ENCODE measurements around the gene AGK. TPM values are rescaled to one million over a fixed set of nuclear protein-coding genes. Genes with fewer than 3 reads are reported as not detected.
"Not testable (repeated sequence)": the region's sequence is repeated elsewhere in the genome, so short reads cannot be mapped to it uniquely, and the experiment has no call there.

The AGK gene
- total RNA-seq, 1 experiment from 2014 or later, result 42.2 TPM

GRCh38 chr7:141557360-141557759 lies 6.2 kb downstream of the AGK start:
- DNase-seq (ENCODE audit: low read depth), result no peak

- DNase-seq (ENCODE audit: low read depth), result peak; percentile 77
These were observed 6.8 kb downstream of the AGK start for GRCh38 chr7:141557831-141558531.

DNA sequence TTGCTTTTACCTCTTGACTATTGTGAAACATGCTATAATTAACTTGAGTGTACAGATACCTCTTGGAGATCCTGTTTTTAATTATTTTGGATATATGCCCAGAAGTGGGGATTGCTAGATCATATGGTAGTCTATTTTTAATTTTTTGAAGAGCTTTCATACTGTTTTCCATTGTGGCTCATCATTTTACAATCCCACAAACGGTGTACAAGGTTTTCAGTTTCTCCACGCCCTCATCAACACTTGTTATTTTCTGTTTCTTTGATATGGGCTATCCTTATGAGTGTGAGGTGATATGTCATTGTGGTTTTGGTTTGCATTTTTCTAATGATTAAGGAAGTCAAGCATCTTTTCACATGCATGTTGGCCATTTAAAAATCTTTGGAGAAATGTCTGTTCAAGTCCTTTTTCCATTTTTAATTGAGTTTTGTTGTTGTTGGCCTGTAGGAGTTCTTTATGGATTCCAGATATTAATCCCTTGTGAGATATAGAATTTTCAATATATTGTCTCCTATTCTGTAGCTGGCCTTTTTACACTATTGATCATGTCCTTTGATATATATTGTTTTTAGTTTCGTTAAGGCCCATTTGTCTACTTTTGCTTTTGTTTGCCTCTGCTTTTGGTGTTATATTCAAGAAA lies 7.5 kb downstream of the AGK start:
- DNase-seq (ENCODE audit: low read depth), result peak; percentile 83

- DNase-seq (ENCODE audit: low read depth), result no peak
These were observed 8.8 kb downstream of the AGK start for GRCh38 chr7:141559961-141560360.

GRCh38 chr7:141562036-141562435 lies 10.8 kb downstream of the AGK start:
- no peak for DNase-seq (ENCODE audit: low read depth)

DNA sequence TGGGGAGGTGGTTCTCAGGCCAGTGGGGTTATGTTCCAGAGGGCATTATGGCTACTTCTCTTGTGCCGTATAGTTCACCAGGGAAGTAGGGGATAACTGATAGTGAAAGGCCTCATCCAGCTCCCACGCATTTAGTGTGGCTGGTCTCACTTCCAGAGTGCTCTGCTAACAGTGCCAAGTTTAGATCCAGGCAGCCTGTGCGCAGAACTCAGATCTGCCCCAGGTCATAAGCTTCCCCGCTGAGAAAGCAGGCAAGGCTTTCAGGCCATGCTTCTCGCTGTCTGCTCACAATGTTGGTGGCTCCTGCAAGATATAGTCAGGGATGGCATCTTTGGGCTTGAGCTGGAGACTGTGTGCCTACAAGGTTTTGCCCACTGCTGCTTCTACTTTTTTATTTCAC lies 11.3 kb downstream of the AGK start:
- no peak for DNase-seq (ENCODE audit: low read depth)

GRCh38 chr7:141562972-141563371 lies 11.8 kb downstream of the AGK start:
- no peak for DNase-seq (ENCODE audit: low read depth)

GRCh38 chr7:141563956-141564623 lies 12.9 kb downstream of the AGK start:
- no peak for DNase-seq (ENCODE audit: low read depth)

DNA sequence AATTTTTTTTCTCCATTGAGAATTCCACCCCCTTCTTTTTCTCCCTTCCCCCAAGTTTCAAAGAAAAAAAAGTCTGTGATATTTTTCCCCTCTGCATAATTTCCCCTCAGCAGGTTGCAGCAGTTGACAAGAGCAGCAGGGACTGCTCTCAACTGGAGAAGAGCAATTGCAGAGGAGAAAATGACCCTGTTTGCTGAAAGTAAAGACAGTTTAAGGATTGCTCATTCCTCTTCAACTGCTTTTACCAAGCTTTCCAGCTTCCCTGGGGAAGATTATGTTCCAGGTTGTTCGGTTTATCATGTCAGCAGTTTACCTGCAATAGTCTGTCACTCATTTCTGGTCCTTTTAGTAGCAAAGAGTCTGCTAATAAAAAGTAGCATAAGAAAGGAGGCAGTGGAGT lies 16.2 kb downstream of the AGK start:
- DNase-seq (ENCODE audit: low read depth), result no peak

GRCh38 chr7:141568227-141568626 lies 17.0 kb downstream of the AGK start:
- no peak for DNase-seq (ENCODE audit: low read depth)

DNA sequence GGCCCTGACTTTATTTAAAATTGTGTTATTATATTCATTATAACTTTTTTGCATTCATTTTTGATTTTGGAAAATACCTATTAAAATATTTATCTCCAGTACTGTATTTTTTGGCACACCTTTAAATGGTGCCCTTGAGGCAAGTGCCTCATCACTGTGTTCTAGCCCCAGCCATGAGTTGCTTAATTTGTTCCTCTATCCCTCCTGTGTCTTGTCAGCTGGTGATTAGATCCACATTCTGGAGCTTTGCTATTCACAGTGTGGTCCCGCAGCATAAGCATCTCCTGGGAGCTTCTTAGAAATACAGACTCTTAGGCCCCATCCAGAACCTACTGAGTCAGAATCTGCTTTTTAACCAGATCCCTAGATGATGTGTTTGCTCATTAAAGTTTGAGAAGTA lies 19.8 kb downstream of the AGK start:
- no peak for DNase-seq (ENCODE audit: low read depth)

DNA sequence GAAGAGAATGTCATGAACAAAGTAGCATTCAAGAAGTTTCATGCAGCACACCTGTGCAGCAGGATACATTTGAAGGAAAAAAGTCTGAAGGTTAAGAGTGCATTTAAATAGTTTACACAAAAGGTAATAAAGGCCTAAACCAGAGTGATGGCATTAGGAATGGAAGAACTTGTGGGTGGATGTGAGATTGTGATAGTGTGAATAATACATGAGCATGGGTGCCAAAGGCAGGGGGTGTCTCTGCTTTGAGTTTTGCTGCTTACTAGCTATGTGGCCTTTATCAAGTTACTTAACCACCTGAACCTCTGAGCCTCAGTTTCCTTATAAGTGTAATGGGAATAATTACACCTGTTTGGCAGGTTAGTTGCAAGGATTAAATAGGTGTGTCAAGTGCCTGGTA lies 21.0 kb downstream of the AGK start:
- no peak for DNase-seq (ENCODE audit: low read depth)

GRCh38 chr7:141573511-141573910 lies 22.3 kb downstream of the AGK start:
- DNase-seq (ENCODE audit: low read depth), result no peak

DNA sequence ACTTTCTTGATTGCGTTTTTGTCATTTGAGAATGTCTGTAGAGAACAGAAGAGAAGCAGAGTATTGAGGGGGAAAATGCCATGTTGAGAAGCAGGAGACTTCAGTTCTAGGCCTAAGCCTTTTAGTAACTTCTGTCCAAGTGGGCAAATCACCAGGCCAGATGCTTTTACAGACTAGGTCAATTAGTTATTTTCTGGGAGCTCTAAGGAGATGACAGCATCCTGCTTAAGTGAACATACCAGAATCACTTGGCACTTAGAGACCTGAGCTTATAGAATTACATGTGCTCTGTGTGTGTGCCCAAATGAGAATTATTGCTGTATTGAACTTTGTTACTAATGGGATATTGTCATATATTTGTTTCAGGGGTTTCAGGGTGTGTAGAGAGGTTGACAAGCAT lies 24.0 kb downstream of the AGK start:
- DNase-seq (ENCODE audit: low read depth), result no peak

- DNase-seq (ENCODE audit: low read depth), result no peak
These were observed 24.6 kb downstream of the AGK start for GRCh38 chr7:141575654-141576448.

DNA sequence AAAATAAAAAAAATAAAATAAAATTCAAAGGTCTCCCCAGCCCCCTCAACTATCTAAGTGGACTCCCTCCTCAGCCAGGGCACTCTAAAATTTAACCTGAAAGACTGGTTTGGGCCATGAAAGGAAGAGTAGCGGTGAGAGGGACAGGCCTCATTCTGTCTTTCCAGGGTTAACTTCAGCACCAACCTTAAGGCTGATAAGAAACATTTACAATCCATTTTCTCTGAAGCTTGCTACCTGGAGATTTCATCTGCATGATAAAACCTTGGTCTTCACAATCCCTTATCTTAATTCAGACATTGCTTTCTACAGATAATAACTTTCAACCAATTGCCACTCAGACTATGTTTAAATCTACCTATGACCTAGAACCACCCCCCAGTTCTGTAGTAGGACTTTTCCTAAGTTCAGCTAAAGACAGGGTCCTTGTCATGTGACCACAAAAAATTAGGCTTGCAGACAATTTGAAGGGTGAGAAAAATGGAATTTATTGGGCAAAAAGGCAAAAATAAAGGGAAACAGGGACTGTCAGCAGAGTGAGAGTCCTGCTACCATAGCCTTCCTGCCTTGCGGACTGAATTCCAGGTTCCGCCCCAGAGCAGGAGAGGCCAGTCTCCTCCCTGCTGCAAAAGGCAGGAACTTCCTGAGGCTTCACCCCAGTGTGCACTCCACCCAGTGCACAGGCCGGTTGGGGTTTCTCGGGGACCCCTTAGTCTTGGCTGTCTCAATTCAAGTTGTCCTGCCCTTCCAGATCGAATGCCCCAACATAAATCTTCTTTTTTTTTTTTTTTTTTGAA lies 26.0 kb downstream of the AGK start:
- DNase-seq (ENCODE audit: low read depth), result no peak

DNA sequence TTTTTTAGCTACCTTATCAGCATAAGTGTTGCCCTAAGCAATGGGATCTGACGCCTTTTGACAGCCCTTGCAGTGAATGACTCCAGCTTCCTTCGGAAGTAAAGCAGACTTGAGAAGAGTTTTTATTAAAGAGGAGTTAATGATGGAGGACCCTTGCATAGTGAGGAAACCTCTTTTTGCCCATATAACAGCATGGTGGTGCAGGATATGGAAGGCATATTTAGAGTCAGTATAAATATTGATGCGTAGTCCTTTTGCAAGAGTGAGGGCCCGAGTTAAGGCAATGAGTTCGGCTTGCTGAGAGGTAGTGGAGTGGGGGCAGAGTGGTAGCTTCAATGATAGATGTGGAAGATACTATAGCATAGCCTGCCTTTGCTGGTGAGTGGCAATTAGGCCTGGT lies 28.7 kb downstream of the AGK start:
- DNase-seq (ENCODE audit: low read depth), result not testable (repeated sequence)

DNA sequence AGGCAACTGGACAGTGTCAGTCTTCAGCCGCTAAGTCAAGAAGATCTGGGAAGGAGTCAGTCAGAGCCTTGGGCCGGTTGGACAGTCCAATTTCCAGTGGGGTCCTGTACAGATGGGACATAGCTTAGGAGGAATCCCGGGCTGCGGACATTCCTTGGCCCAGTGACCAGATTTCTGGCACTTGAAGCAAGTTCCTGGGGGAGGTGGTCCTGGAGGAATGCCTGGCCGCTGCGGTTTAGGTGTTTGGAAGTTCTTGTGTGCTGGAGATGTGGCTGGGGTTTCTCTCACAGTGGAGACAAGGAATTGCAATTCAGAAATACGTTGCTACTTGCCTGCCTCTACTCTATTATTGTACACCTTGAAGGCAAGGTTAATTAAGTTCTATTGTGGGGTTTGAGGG lies 30.9 kb downstream of the AGK start:
- DNase-seq (ENCODE audit: low read depth), result not testable (repeated sequence)

GRCh38 chr7:141584935-141585334 lies 33.7 kb downstream of the AGK start:
- no peak for DNase-seq (ENCODE audit: low read depth)

DNA sequence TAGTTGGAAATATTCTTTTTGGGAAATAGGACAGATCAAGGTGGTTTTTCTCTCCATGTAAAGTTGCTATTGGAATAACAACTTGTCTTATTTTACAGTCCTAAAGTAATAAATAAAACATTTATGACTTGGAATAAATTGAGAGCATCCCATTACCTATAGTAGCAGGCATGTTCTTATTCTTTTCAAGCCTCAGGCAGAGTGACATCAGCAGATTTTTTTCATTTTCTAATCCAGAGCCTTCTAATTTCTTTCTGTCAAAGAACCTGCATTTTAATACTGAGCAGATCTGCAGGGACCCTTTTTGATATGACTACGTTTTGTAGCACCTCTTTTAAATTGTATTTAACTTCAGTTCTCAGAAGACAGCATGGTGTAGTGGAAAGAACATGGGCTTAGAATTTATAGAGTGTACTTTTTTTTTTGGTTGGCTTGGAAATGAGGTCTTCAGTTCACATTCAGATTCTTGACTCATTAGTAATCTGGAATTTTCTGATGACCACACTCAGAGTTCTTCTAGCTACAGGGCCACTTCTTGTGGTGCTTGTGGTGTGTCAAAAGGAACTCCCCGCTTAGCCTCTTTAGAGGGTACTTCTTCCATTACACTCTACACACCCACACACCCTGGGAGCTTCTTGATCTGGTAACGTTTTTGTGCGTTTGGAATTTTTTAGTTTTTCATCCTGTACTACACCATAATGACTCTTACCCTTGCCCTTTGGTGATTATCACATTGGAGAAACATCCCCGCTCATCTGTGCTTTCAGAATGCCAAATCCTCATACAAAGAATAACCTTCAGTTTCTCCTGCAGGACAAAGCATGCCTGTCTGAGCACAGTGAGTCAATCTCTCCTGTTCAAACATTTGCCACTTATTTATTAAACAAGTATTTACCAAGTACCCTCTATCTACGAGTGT lies 34.6 kb downstream of the AGK start:
- DNase-seq (ENCODE audit: low read depth), result peak; percentile 96

All from M059J (cell line).